HepG2 (cell line): ENCODE measurements around the gene ORC4. TPM values are rescaled to one million over a fixed set of nuclear protein-coding genes. Genes with fewer than 3 reads are reported as not detected.

ENCODE experiments used
- HNF1A ChIP-seq, 2 experiments: sonication (generic) in 1 of 2; formaldehyde crosslinking in 1 of 2; IDR thresholded peaks; 2 replicates each; pipeline versions ENCODE4 v1.4.0 to v1.6.1; 2016 to 2020; ENCODE audit warnings: borderline replicate concordance in 1 of 2, low read depth in 1 of 2, mild to moderate bottlenecking in 1 of 2, missing genetic modification reagents in 1 of 2
- HNF4G ChIP-seq, 2 experiments: sonication (generic) in 1 of 2; formaldehyde crosslinking in 1 of 2; IDR thresholded peaks; 2 replicates each; pipeline versions ENCODE4 v1.4.0 to v1.6.1; 2011 to 2020; ENCODE audit warnings: borderline replicate concordance in 2 of 2, low read depth in 2 of 2, mild to moderate bottlenecking in 2 of 2, low read length in 1 of 2, missing genetic modification reagents in 1 of 2, moderate library complexity in 1 of 2
- IRF2 ChIP-seq: IDR thresholded peaks from 2 replicates; pipeline ENCODE4 v1.6.1; 2018; ENCODE audit warnings: missing genetic modification reagents, missing compliant biosample characterization
- KDM5A ChIP-seq: fragments of 200-600 bp; sonication (generic); IDR thresholded peaks from 2 replicates; pipeline ENCODE4 v1.7.0; 2018; ENCODE audit warnings: antibody characterized with exemption, mild to moderate bottlenecking, low read length, borderline replicate concordance
- NFIB ChIP-seq: sonication (generic); formaldehyde crosslinking; IDR thresholded peaks from 2 replicates; pipeline ENCODE4 v1.9.0; 2021; ENCODE audit warnings: missing genetic modification reagents, mild to moderate bottlenecking, borderline replicate concordance
- NFKBIZ ChIP-seq: IDR thresholded peaks from 2 replicates; pipeline ENCODE4 v1.6.1; 2018; ENCODE audit warnings: missing genetic modification reagents, missing compliant biosample characterization
- ONECUT2 ChIP-seq: sonication (generic); formaldehyde crosslinking; IDR thresholded peaks from 2 replicates; pipeline ENCODE4 v1.4.0; 2020; ENCODE audit warnings: missing genetic modification reagents
- RFX5 ChIP-seq: IDR thresholded peaks from 2 replicates; pipeline ENCODE4 v1.6.1; 2011; ENCODE audit warnings: low read depth, low read length, improper control_type of control experiment
- SRSF9 ChIP-seq: fragments of 200-400 bp; formaldehyde crosslinking; IDR thresholded peaks from 2 replicates; pipeline ENCODE4 v1.6.1; 2018; ENCODE audit warnings: borderline replicate concordance, mild to moderate bottlenecking, low read depth, low read length; ENCODE audit not compliant: insufficient read depth, poor library complexity, severe bottlenecking
- TEAD3 ChIP-seq: optimal IDR thresholded peaks from 2 replicates; pipeline ENCODE3; 2016; ENCODE audit warnings: borderline replicate concordance
- XBP1 ChIP-seq: sonication (generic); formaldehyde crosslinking; IDR thresholded peaks from 2 replicates; pipeline ENCODE4 v1.5.0; 2020; ENCODE audit warnings: missing genetic modification reagents
- YEATS4 ChIP-seq: sonication (generic); formaldehyde crosslinking; IDR thresholded peaks from 2 replicates; pipeline ENCODE4 v1.4.0; 2020; ENCODE audit warnings: missing genetic modification reagents, borderline replicate concordance
- ZFAT ChIP-seq: sonication (generic); formaldehyde crosslinking; conservative IDR thresholded peaks from 2 replicates; pipeline ENCODE4 v1.8.1; 2023; ENCODE audit warnings: missing genetic modification reagents, inconsistent platforms
- ZNF10 ChIP-seq: sonication (generic); formaldehyde crosslinking; IDR thresholded peaks from 2 replicates; pipeline ENCODE4 v1.4.0; 2020; ENCODE audit warnings: mild to moderate bottlenecking, low read depth, missing genetic modification reagents, borderline replicate concordance
- ZNF235 ChIP-seq: sonication (generic); formaldehyde crosslinking; IDR thresholded peaks from 2 replicates; pipeline ENCODE4 v1.8.1; 2023; ENCODE audit warnings: mild to moderate bottlenecking, missing genetic modification reagents, borderline replicate concordance
- ZNF253 ChIP-seq: sonication (generic); formaldehyde crosslinking; IDR thresholded peaks from 2 replicates; pipeline ENCODE4 v1.8.0; 2022; ENCODE audit warnings: mild to moderate bottlenecking, missing genetic modification reagents, borderline replicate concordance
- ZNF333 ChIP-seq: sonication (generic); formaldehyde crosslinking; IDR thresholded peaks from 2 replicates; pipeline ENCODE4 v1.4.0; 2020; ENCODE audit warnings: mild to moderate bottlenecking, missing genetic modification reagents, borderline replicate concordance
- ZNF496 ChIP-seq: sonication (generic); formaldehyde crosslinking; IDR thresholded peaks from 2 replicates; pipeline ENCODE4 v1.8.1; 2023; ENCODE audit warnings: mild to moderate bottlenecking, moderate library complexity, missing genetic modification reagents; ENCODE audit not compliant: insufficient replicate concordance
- ZNF552 ChIP-seq: sonication (generic); formaldehyde crosslinking; IDR thresholded peaks from 2 replicates; pipeline ENCODE4 v1.9.0; 2022; ENCODE audit warnings: missing genetic modification reagents, mild to moderate bottlenecking, borderline replicate concordance
- ZNF639 ChIP-seq: conservative IDR thresholded peaks from 2 replicates; pipeline ENCODE4 v1.6.1; 2018; ENCODE audit warnings: missing genetic modification reagents
- ZNF772 ChIP-seq: sonication (generic); formaldehyde crosslinking; IDR thresholded peaks from 2 replicates; pipeline ENCODE4 v1.5.0; 2020; ENCODE audit warnings: mild to moderate bottlenecking, missing genetic modification reagents
- ZNF891 ChIP-seq: sonication (generic); formaldehyde crosslinking; IDR thresholded peaks from 2 replicates; pipeline ENCODE4 v1.5.0; 2020; ENCODE audit warnings: mild to moderate bottlenecking, missing genetic modification reagents
- ZSCAN30 ChIP-seq: sonication (generic); formaldehyde crosslinking; IDR thresholded peaks from 2 replicates; pipeline ENCODE4 v1.5.0; 2020; ENCODE audit warnings: mild to moderate bottlenecking, missing genetic modification reagents
- polyA plus RNA-seq, 8 experiments: library from polyadenylated mRNA; depleted of rRNA in 3 of 8; stranded (reverse) in 7 of 8; unstranded in 1 of 8; fragments of >200 nt; fragmentation: Illumina TruSeq in 4 of 8; extraction: Trizol in 4 of 8; gene quantifications; 2 replicates each; pipeline versions ENCODE4 v1.2.1 to v1.2.3, GENCODE V29; 2011 to 2016; ENCODE audit warnings: low read depth in 4 of 8, missing spikeins in 1 of 8, mixed read lengths in 1 of 8; ENCODE audit not compliant: insufficient read depth in 1 of 8
- total RNA-seq, 5 experiments: library from RNA; depleted of rRNA; stranded (reverse); fragments of >200 nt; fragmentation: Illumina TruSeq; extraction: Trizol; gene quantifications; 2 replicates each; pipeline ENCODE4 v1.2.3, GENCODE V29; 2016; ENCODE audit warnings: low read depth in 1 of 5
- TF ChIP-seq, protein P1 (sequence below): sonication (generic); formaldehyde crosslinking; IDR thresholded peaks from 2 replicates; pipeline ENCODE4 v1.4.0; 2020; ENCODE audit warnings: missing genetic modification reagents; ENCODE audit errors: not compliant biosample characterization

The ORC4 gene
- total and polyA plus RNA-seq, 2 of the 13 experiments (the other 11 are each of a cell fraction or from before 2014, with no cell fraction given): 28.6 to 84.8 TPM

DNA sequence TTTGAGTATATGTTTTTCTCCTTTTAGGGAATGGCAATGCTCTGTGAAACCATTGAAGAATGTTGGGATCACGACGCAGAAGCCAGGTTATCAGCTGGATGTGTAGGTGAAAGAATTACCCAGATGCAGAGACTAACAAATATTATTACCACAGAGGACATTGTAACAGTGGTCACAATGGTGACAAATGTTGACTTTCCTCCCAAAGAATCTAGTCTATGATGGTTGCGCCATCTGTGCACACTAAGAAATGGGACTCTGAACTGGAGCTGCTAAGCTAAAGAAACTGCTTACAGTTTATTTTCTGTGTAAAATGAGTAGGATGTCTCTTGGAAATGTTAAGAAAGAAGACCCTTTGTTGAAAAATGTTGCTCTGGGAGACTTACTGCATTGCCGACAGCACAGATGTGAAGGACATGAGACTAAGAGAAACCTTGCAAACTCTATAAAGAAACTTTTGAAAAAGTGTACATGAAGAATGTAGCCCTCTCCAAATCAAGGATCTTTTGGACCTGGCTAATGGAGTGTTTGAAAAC is 93.4 kb downstream of the ORC4 start (continued):
- TF ChIP-seq ONECUT2 (peak; percentile 66; the same call in 1 of the 2 replicates), SRSF9 (no peak), XBP1 (CRISPR knock-in tag) (no peak), ZFAT (no peak), ZSCAN30 (CRISPR knock-in tag) (no peak), KDM5A (no peak), YEATS4 (CRISPR knock-in tag) (peak; percentile 30; the same call in 1 of the 2 replicates), ZNF552 (CRISPR knock-in tag) (no peak), ZNF891 (CRISPR knock-in tag) (no peak), ZNF10 (CRISPR knock-in tag) (no peak), ZNF639 (CRISPR knock-in tag) (no peak; the same call in 1 of the 2 replicates), ZNF235 (CRISPR knock-in tag) (no peak), NFIB (CRISPR knock-in tag) (no peak), IRF2 (CRISPR knock-in tag) (peak; percentile 96), HNF1A (IDR thresholded peaks at IDR 0.05; ENCODE audit: low read depth) (peak; percentile 77), HNF1A (CRISPR knock-in tag; IDR thresholded peaks at IDR 0.05; ENCODE audit: borderline replicate concordance) (peak; percentile 85; the same call in 1 of the 2 replicates), ZNF496 (CRISPR knock-in tag) (no peak), ZNF333 (no peak), HNF4G (IDR thresholded peaks at IDR 0.05; ENCODE audit: borderline replicate concordance, low read depth, low read length) (peak; percentile 97), HNF4G (CRISPR knock-in tag; IDR thresholded peaks at IDR 0.05; ENCODE audit: borderline replicate concordance, low read depth) (peak; percentile 93), TEAD3 (CRISPR knock-in tag) (peak; percentile 98), RFX5 (no peak), ZNF772 (CRISPR knock-in tag) (peak; percentile 74), NFKBIZ (CRISPR knock-in tag) (peak; percentile 92), ZNF253 (CRISPR knock-in tag) (no peak)
- TF ChIP-seq, protein P1, sequence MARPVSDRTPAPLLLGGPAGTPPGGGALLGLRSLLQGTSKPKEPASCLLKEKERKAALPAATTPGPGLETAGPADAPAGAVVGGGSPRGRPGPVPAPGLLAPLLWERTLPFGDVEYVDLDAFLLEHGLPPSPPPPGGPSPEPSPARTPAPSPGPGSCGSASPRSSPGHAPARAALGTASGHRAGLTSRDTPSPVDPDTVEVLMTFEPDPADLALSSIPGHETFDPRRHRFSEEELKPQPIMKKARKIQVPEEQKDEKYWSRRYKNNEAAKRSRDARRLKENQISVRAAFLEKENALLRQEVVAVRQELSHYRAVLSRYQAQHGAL (CRISPR knock-in tag): no peak
